GM12874 (cell line): Measurements from ENCODE around the gene LRRC14B.

Experiments used
- CTCF ChIP-seq: IDR thresholded peaks from 2 replicates; pipeline ENCODE4 v1.5.1; 2011; ENCODE audit warnings: low read depth, mild to moderate bottlenecking, control low read depth, low read length, moderate library complexity; ENCODE audit not compliant: insufficient read depth

LRRC14B gene

DNA sequence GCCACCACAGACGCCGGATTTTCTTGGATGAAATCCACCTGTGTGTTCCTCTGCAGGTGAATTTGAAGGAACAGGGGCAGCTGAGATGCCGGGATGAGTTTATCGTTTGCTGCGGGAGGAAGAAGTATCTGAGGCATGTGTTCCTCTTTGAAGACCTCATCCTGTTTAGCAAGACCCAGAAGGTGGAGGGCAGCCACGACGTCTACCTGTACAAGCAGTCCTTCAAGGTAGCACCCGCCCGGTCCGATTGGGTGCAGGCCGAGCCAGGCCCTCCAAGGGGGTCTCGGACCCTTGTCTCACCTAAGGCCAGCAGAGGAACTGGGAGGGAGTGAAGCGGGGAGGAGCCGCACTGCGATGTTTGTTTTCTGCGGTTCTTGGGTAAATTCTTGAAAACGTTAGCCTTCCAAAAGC, 18.4 kb upstream of the LRRC14B start:
- TF ChIP-seq CTCF = no peak

- no peak for TF ChIP-seq CTCF
These were observed 17.7 kb upstream of the LRRC14B start for GRCh38 chr5:173392-174290.

GRCh38 chr5:174291-174600, 17.0 kb upstream of the LRRC14B start:
- TF ChIP-seq CTCF = no peak

DNA sequence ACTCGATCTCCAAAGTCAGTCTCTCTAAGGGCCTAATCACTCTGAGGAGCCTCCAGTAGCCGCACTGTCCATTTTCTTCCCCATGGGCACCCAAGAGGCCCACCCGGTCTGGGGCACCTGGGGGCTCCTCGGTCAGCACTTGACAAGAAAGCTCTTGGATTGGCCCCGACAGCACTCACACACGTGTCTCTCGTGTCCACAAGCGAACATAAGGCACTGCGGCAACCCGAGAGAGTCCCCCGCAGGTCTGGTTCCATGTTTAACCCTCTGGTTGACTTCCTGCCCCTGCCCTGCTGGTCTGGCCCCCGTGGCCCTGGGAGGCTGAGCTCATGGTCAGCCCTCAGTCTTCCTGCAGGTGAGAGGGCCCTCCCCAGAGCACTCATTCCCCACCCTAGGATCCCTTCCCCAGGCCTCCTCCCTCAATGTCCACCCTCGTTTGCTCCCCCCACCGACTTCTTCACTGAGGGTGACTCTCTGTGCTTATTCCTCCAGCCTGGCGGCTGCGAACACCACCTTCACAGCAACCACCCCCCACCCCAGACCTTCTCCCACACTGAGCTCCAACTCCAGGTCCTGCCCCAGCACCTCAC, 16.3 kb upstream of the LRRC14B start:
- no peak for TF ChIP-seq CTCF

- TF ChIP-seq CTCF = no peak
These were observed 14.9 kb upstream of the LRRC14B start for GRCh38 chr5:176296-176823.

DNA sequence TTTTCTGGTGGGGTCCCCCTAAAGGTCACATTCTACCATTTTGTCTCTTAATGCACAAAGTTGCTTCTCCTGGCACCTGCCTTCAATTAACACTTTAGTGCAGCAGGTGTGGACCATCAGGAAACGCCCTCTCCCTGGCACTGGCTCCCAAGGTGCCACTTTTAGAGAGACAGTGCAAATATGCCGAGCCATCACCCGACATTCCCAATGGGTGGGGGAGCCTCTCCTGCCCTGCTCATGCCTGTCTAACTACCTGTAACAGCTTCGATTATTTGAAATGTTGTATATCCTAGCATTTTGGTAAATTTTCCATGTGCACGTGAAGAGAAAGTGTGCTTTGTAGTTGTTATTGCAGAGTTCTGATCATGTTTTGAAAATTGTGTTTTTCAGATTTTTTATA, 13.2 kb upstream of the LRRC14B start:
- TF ChIP-seq CTCF = no peak

GRCh38 chr5:179401-179800, 11.9 kb upstream of the LRRC14B start:
- TF ChIP-seq CTCF = no peak
